GM12872 (cell line): Measurements from ENCODE around the gene PITRM1.

Source experiments
- TF ChIP-seq, protein P1 (sequence below): IDR thresholded peaks from 3 replicates; pipeline ENCODE4 v1.5.1; 2011; ENCODE audit warnings: low read depth, mild to moderate bottlenecking, low read length, moderate library complexity; ENCODE audit not compliant: insufficient read depth

The PITRM1 gene

GRCh38 chr10:3093996-3094395, 78.6 kb downstream of the PITRM1 start:
- TF ChIP-seq, protein P1, sequence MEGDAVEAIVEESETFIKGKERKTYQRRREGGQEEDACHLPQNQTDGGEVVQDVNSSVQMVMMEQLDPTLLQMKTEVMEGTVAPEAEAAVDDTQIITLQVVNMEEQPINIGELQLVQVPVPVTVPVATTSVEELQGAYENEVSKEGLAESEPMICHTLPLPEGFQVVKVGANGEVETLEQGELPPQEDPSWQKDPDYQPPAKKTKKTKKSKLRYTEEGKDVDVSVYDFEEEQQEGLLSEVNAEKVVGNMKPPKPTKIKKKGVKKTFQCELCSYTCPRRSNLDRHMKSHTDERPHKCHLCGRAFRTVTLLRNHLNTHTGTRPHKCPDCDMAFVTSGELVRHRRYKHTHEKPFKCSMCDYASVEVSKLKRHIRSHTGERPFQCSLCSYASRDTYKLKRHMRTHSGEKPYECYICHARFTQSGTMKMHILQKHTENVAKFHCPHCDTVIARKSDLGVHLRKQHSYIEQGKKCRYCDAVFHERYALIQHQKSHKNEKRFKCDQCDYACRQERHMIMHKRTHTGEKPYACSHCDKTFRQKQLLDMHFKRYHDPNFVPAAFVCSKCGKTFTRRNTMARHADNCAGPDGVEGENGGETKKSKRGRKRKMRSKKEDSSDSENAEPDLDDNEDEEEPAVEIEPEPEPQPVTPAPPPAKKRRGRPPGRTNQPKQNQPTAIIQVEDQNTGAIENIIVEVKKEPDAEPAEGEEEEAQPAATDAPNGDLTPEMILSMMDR = no peak

DNA sequence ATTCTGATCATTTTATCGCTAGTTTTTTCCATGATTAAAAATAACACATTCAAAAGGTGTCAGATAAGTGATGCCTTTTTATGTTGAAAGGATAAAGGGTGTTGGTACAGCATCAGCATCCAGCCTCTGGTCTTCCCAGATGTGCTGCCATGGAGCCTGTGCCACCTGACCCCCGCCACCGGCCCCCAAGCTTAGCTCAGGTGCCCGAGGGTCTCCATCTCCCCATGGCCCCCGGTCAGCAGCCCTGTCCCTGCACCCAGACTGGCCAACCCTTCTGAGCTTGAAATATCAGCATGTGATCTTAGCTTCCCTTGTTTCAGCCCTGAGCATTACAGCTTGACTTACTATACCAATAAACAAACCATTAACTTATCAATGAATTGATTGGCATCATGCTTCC, 80.7 kb downstream of the PITRM1 start:
- TF ChIP-seq, protein P1 = no peak

DNA sequence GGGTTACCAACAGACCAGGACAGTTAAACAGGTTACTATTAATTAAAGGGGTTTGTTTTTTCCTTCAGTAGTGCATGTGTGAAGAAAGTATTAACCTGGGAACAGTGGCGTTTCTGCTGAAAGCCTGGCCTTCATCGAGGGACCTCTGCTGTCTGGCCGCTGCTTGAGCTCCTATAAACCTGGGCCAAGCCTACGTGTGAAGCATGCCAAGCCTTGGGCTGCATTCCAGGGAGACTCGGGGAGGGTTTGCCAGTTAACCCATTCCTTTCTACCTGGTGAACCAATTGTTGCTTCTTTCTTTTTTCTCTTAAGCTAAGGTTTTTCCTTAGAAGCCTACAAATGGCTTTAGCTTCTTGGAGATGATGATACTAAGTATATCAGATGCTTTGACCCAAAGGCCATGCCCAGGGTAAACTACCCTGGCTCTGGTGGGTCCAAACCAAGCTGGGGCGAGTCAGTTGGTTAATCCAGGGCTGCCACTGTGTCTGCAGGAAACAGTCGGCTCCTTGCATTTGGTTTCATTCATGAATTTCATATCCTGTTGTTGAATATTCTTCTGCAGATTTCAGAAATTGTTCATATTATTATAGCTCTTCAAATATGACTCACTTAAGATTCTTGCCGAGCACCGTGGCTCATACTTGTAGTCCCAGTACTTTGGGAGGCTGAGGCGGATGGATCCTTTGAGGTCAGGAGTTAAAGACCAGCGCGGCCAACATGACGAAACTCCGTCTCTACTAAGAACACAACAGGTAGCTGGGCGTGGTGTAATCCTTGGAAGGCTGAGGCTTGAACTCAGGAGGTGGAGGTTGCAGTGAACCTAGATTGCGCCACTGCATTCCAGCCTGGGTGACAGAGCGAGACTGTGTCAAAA, 81.4 kb downstream of the PITRM1 start:
- TF ChIP-seq, protein P1 = no peak

DNA sequence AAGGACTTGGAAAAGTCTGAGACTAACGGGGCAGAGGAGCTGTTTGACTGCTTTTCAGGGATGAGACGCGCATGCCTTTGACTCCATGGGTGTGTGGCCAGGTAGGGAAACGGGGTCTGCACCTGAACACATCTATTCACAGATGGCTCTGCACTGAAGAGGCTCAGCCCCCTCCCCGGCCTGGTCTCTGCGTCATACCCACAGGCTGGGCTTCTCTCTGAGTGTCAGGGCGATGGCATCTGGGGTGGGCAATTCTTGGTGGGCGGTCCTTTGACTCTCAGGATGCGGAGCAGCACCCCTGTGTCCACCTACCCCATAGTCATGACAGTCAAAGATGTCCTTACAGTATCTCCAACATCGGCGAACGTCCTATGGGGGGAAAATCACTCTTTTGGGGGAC, 82.2 kb downstream of the PITRM1 start:
- TF ChIP-seq, protein P1 = no peak
